Stimulated activated CD4-positive, alpha-beta T cell treated with anti-CD3 and anti-CD28 coated beads, Interleukin-2, amount 100 ng/mL, for 48 hours (primary cell): ENCODE measurements around the gene PPP2R5C.

Source experiments
- DNase-seq, 2 donors: peaks; one replicate each; pipeline ENCODE4 v3.0.0-alpha.2; 2020

The PPP2R5C gene

GRCh38 chr14:101926085-101926484 lies 164.6 kb downstream of the PPP2R5C start:
- no peak for DNase-seq

GRCh38 chr14:101926620-101927019 lies 165.1 kb downstream of the PPP2R5C start:
- DNase-seq: no peak

DNA sequence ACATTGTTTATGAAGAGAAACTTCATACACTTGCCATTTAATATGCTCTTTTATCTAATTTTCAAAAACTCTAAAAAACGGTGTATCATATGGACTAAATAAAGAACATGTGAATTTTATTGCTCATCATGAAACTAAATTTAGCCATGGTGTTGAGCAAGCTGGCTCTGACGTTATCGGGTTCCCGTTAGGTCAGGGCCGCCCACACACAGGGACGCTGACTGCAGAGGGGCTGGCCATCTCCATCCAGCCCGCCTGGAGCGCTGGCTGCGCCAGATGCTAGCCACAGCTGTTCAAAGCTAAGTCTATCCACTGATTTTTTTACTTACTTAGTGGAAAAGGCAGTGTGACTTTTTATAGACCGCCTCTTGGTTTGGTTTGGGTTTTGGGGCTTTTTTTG lies 166.3 kb downstream of the PPP2R5C start:
- DNase-seq: no peak

DNA sequence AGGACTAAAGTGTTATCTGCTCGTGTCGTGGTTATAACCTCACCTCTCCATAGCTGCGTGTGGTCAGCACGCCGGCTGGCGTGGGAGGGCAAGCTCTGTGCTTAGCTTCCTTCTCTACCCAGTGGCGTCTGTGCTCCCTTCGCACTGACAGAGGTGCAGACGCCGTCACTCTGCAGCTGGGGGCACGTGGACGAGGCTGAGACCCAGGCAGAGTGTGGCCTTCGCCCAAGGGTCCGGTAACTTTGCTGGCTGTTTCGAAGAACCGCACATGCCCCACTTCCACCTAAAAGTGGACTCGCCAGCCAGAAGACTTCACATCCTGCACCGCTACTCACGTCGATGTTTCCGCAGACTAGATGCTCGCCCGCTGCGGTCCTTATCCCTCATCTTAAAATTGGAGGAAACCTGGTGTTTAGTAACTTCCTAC lies 166.9 kb downstream of the PPP2R5C start:
- no peak for DNase-seq

GRCh38 chr14:101929096-101929495 lies 167.6 kb downstream of the PPP2R5C start:
- no peak for DNase-seq

- no peak for DNase-seq
Measured at GRCh38 chr14:101929946-101930345, 168.4 kb downstream of the PPP2R5C start.

DNA sequence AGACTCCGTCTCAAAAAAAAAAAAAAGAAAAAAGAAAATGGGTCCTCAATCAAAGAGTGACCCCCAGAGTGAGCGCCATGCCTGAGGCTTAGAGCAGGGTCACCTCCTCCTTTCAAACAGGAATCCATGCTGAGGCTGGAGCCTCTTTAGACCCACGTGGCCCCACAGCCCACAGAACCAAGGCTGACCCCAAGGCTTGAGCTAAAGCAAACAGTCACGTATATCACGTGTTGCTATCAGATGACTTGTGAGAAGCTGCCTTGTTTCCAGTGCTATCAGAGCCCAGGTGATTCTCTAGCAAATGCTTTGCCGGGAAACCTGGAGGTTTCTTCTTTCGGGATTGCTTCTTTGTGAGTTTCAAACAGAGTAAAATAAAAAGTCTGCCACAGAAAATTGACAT lies 171.2 kb downstream of the PPP2R5C start:
- no peak for DNase-seq

- DNase-seq: no peak
Measured at GRCh38 chr14:101933209-101933608, 171.7 kb downstream of the PPP2R5C start.

- no peak for DNase-seq
Measured at GRCh38 chr14:101934601-101935150, 173.2 kb downstream of the PPP2R5C start.

DNA sequence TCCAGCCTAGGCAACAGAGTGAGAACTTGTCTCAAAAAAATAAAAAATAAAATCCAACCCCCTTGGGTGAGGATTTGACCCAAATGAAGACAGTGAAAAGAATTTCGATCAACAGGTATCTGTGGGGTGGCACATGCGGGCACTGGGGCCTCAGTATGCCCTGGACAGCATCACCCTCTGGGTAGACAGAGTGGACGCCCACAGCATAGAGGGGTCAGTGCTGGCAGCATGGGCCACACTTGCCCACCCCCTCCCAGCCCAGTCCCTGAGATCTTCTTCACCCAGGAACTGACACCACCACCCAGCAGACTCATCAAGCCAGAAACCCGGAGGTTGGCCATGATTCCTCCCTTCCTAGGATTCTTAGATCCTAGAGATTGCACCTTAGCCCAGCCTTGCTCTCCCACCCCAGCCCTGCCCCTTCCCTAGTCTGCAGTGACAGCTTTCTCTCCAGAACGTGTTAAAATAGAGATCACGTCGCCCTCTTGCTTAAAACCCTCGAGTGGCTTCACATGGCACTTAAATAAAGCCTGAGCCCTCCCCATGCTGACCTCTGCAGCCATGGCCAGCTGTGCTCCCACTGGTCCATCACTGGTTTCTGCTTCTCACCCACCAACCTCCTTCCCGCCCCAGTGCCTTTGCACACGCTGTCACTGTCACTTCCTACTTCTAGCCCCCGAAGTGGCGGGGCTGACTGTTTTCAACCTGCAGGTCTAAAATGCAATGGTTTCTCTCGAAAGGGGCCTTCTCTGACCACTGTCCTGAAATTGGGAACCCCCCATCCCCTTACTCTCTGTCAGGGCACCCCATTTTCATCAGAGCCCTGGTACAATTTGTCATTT lies 176.6 kb downstream of the PPP2R5C start:
- DNase-seq: no peak

GRCh38 chr14:101939646-101940170 lies 178.2 kb downstream of the PPP2R5C start:
- no peak for DNase-seq

GRCh38 chr14:101944451-101944850 lies 182.9 kb downstream of the PPP2R5C start:
- no peak for DNase-seq

- no peak for DNase-seq
Measured at GRCh38 chr14:101945171-101945570, 183.7 kb downstream of the PPP2R5C start.

DNA sequence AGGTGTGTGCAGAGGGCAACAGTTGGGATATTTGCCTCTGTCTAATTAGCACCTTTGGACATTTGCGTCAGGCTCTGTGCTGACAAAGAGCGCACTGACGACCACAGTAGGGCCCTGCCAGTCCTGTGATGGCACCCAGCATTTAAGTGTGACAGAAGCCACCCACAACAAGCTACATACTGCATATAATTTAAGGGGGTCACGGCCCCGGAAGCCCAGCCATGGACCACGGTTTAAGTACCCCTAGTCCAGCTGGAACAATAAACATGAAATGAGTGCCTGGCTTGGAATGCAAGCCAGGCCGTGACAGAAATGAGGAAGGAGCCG lies 186.0 kb downstream of the PPP2R5C start:
- peak in 1 of 2 donors; percentile 20 for DNase-seq

DNA sequence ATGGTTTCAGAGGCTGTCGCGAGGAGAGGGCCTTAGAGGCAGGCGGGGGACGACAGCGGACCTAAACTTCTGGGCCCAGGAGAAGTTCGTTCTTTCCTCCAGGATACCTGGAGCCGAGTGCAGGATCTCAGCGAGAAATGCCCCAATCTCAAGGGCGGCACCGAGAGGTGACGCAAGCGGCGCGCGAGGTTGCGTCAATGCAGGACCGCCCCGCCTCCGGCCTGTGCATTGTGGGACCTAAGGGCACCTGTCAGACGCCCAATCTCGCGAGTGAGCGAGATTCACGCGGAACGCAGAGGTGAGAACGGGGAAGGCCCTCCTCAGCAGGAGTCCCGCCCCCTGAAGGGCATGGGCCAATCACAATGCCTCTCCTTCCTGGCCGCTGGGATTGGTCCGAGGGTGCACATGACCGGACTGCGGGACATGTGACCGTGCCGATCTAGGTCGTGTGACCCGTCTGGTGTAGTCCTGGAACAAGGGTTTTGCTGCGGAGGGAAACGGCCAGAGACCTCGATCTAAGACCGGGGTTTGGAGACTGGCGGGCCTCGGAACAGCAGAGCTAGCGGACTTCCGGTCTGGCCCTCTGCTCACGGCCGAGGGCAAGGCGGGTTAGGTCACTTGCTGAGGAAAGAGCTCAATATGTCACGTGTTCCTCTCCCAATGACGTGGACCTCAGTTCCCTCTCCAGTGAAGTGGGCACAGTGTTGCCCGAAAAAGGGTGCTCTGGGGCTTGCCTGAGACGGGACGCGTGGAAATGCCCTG lies 186.6 kb downstream of the PPP2R5C start:
- DNase-seq: peak; percentile 99

DNA sequence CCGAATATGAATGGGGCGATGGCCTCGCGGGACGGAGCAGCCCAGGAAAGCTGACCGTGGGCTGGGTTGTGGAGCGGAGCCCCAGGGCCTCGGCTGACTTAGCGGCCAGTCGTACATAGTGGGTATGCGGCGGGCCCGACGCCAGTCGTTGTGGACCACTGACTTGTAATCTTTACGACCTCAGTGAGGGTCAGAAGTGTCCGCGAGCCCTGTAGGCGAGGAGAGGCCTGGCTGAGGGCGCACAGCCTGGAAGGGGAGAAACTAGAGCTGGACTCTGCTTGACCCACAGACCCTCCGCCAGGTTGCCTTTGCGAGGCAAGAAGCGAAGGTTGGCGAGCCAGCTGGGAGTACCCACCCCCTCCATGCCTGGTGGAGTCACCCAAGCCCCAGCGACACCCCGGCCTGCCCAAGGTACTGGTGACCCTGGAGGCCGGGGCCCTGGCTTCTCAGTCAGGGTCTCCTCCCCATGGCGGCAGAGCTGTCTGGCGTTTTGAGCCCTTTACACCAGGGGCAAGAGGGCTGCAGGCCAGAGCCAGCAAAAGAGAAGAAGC lies 187.2 kb downstream of the PPP2R5C start:
- DNase-seq: no peak

DNA sequence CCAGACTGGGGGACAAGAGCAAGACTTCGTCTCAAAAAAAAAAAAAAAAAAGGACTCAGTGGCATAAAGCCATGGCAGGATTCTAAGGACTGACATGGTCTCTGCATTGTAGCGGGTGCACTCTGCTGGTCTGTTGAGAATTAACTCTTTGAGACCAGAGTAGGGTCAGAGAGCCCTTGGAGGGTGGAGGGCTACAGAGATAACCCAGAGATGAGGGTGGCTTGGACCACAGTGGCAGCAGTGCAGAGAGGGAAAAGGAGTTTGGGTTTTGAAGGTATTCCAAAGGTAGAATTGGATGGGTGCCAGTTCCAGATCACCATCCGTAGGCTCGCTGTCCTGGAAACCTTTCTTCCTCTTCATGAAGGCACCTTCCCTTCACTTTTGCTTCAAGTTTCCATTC lies 188.6 kb downstream of the PPP2R5C start:
- DNase-seq: no peak

GRCh38 chr14:101950516-101951215 lies 189.2 kb downstream of the PPP2R5C start:
- DNase-seq: no peak

GRCh38 chr14:101953151-101953550 lies 191.6 kb downstream of the PPP2R5C start:
- no peak for DNase-seq

- DNase-seq: no peak
Measured at GRCh38 chr14:101954501-101954900, 193.0 kb downstream of the PPP2R5C start.

DNA sequence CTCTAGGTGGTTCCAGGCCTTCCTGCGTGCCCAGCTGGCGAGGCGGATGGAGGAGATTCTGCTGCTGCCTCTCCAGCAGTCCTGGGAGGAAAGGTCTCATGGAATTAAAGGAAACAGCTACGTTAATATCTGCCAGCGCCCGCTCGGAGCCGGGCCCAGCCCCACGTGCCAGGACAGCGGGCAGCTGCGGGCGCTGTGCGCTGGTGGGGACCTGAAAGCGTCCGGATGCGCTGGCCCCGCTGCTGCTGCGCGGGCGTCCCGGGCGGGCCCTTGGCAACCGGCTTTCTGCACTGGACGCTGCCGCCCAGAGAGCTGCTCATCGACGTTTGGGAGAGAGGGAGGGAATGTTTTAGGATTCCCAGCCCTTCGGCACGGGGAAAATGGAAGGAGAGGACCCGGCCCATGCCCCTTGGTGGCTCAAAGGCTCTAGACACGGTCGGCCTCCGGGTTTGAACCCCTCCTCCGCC lies 194.2 kb downstream of the PPP2R5C start:
- DNase-seq: no peak

DNA sequence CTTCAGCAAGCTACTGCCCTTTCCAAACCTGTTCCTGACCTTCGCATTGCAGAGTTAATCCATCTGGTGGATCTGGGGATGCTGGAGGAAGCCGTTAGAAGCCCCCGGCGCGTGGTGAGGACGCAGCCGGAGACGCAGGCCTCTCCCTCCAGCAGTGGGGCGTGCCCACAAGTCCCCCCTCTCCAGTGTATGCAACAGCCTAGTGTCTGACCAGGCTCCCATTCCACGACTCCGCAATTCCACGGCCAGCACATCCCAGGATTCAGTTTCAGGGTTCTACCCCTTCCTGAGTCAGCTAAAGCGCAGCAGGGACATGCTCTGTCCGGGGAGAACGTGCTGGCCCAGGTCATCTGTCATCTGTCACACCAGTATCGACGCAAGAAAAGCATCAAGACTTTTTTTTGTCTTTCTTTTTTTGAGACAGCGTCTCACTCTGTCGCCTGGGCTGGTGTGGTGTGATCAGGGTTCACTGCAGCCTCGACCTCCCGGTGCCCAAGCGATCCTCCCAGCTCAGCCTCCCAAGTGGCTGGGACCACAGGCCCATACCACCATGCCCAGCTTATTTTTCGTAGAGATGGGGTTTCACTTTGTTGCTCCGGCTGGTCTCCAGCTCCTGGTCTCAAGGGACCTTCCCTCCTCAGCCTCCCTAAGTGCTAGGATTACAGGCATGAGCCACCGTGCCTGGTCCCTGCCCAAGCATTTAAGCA lies 194.8 kb downstream of the PPP2R5C start:
- no peak for DNase-seq
